Right forelimb (tissue), 1 donor: ENCODE measurements around the gene C19orf85.
"Not testable (repeated sequence)": the region's sequence is repeated elsewhere in the genome, so short reads cannot be mapped to it uniquely, and the experiment has no call there.

ENCODE experiments used
- DNase-seq: peaks from one replicate; pipeline ENCODE4 v3.0.0-alpha.2; 2018

The C19orf85 gene

DNA sequence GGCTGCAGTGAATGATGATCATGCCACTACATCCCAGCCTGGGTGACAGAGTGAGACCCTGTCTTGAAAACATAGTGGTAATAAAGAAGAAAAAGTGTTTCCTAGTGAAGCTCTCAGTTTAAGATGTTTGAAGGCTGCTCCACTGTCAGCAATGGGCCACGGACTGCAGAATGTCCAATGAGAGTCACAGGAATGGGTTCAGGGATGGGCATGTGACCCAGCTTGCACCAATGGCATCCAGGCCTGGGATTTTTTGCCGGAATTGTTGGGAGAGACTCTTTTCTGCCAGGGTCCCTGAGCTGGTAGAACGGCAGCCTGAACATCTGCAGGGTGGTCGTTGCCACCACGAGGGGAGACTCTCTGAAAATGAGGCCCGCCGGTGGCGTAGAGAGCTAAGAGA, 27.7 kb downstream of the C19orf85 start:
- no peak for DNase-seq

DNA sequence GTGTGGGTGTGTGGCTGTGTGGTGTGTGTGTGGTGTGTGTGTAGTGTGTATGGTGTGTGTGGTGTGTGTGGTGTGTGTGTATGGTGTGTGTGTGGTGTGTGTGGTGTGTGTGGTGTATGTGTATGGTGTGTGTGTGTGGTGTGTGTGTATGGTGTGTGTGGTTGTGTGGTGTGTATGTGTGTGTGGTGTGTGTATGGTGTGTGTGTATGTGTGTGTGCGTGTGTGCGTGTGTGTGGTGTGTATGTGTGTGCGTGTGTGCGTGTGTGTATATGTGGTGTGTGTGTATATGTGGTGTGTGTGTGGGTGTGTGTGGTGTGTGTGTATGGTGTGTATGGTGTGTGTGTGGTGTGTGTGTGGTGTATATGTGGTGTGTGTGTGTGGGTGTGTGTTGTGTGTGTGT, 29.5 kb downstream of the C19orf85 start:
- no peak for DNase-seq

DNA sequence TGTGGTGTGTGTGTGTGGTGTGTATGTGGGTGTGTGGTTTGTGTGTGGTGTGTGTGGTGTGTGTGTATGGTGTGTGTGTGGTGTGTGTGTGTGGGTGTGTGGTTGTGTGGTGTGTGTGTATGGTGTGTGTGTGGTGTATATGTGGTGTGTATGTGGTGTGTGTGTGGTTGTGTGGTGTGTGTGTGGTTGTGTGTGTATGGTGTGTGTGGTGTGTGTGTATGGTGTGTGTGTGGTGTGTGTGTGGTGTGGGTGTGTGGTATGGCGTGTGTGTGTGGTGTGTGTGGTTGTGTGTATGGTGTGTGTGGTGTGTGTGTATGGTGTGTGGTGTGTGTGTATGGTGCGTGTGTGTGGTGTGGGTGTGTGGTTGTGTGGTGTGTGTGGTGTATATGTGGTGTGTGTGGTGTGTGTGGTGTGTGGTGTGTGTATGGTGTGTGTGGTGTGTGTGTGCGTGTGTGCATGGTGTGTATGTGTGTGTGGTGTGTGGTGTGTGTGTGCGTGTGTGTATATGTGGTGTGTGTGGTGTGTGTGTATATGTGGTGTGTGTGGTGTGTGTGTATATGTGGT, 30.1 kb downstream of the C19orf85 start:
- DNase-seq = no peak

DNA sequence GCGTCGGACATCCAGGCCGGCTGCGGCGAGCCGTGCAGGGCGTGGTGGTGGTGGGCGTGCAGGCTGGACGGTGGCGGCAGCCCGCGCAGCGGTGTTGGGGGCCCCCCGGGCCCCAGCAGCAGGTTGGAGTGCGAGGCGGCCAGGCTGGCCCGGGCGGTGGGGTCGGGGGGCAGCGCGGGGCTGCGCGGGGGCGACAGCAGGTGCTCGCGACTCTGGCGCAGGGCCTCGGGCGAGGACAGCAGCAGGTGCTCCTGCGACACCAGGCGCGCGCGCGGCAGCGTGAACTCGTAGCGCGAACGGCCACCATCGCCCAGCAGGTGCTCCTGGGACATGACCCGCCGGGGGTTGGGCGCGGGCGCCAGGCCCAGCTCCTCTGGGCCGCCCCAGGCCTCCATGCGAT, 31.3 kb downstream of the C19orf85 start:
- no peak for DNase-seq

DNA sequence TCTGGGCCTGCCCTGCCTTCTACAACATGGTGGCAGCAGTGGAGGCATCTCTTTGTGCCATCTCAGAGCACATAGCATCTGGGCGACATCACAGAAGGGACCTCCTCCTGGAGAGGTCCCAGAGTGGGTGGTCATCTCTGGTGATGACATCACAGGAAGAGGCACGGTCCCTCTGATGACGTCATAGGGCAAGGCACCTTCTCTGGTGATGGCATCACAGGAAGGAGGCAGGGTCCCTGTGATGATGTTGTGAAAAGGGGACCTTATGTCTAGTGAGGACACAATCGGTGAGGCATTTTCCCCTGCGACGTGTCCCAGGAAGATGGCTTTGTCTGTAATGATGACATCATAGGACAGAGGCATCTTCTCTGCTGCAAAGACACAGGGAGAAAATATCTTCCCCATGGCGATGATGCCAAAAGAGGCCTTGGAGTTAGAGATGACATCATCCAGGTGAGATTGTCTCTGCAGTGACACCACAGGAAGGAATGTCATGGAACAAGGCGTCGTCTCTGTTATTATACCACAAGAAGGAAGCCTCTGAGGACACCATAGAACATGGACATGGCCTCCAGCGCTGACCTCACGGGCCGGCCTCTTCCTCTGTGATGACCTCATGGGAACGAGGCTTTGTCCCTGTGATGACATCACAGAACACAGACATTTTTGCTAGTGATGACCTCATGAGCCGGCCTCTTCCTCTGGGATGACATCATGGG, 32.2 kb downstream of the C19orf85 start:
- no peak for DNase-seq

DNA sequence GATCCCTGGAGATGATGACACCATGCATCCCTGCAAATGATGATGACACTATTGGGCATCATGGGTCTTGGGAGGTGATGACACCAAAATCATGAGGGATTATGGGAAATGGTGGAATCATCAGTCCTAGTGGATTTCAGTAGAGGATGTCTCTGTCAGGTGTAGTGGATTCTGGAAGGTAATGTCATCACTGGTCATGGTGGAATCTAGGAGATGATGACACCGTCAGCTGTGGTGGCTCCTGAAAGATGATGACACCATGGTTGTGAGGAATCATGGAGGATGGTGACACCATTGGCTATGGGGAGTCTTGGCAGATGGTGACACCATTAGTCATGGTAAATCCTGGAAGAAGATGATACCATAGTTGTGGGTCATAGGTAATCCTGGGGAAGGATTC, 33.4 kb downstream of the C19orf85 start:
- DNase-seq = no peak

DNA sequence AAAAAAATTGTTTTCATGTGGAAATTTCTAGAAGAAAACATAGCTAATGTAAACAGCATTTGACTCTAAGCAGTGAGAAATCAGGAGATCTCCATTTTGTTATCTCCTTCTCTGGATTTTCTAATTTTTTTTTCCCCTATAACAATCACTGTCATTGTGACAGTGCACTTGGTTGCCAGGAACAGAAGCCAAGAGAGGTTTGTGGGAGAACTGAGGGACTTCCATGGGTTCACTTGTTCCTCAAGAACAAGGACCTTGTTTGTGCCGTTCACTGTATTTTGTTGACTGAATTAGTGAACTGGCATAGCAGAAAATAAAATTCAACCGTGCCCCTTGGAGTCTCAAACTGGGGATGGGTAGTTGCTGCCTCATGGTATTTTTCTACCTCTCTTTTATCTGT, 38.5 kb downstream of the C19orf85 start:
- DNase-seq = no peak

DNA sequence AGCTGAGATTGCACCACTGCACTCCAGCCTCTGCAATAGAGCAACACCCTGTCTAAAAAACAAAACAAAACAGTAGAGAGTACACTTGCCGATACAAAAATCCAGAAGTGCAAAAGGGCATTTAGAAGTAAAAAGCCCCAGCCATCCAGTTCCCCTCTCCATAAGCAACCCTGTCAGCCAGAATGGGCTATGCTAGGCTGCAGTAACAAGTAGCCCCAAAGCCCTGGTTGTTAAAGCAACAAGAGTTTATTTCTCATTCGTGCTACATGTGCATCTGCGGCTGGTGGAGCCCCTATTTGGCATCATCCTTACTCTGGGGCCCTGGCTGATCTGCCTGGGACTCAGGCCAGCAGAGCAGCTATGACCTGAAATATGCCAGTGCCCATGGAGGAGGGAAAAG, 40.0 kb downstream of the C19orf85 start:
- no peak for DNase-seq

DNA sequence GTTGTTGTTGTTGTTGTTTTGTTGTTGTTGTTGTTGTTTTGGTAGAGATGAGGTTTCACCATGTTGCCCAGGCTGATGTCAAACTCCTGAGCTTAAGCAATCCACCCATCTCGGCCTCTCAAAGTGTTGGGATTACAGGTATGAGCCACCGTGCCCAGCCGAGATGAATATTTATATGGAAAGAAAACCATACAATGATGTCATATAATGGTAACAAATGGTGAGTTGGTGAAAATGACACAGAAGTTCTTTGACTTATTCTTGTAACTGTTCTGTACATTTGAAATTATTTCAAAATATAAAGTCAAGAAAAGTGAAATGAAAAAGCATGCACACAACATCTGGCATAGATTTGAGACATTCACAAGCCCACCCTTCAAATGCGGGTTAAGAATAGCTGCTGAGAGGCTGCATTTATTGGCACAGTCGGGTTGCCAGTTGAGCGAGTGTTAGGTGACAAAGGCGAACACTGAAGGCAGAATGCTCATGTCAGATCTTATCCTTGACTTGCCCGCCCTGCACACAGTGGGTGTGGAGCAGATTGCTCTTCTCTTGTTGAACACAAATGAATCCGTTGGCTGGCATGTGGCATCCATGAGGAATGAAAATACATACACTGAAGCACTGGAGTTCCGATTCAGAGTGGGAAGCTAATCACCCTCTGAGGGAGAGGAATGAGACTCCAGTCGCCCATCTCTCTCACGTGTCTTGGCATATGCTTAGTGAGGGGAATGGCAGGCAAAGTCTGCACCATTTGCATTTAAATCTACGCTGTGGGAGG, 41.1 kb downstream of the C19orf85 start:
- DNase-seq = no peak

DNA sequence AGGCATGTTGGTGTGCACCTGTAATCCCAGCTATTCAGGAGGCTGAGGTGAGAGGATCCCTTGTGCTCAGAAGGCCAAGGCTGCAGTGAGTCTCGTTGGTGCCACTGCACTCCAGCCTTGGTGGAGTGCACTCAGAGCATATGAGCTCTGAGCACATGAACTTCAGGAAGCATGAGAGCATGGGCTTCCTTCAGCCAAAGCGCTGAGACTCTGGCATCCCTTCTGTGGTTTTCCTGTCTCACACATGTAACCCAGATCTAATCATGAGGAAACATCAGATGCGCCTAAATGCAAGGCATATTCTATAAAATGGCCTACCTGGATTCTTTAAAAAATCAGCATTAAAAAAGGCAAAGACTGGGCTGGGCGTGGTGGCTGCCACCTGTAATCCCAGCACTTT, 43.3 kb downstream of the C19orf85 start:
- DNase-seq = not testable (repeated sequence)

DNA sequence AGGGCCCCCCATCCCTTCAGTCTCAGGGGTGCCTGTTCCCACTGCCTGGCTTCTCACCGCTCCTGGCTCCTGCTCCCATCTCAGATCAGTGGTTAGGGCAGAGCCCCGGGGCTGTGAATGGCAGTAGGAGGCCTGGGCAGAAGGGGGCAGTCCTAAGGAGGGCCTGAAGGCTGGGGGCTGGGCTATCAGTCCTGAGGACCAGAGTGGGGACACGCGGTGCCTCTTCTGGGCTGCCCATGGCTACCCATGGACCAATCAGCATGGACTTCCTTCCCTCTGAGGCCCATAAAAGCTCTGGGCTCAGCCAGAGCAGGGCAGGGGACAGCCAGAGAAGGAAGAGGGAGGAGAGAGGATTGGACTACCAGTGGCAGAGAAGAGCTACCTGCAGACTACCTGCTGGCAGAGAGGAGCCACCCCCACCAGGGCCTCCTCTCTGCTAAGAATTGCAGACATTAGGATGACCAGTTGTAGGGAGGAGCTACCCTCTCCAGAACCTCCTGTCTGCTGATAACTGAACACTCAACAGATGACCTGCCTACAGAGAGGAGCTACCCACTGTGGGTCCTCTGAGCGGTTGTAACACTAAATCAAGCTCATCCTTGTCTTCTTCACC, 44.8 kb downstream of the C19orf85 start:
- DNase-seq = no peak

DNA sequence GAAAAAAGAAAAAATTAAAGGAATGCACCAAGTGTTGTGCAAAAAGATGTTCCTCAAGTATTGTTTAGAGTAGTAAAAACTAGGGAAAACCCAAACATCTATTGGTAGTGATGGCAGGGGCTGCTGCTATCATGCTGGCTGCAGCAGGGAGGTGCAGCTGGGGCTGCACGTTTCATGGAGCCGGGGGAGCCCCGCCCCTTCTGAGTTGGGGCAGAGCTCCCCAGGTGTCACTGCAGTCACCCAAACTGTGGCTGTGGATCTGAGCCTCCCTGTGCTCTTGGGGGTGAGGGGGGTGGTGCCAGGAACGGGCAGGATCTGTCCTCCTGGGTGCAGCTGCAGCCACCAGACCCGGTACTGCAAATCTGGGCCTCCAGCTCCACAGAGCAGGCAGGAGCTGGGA, 45.4 kb downstream of the C19orf85 start:
- DNase-seq = no peak

DNA sequence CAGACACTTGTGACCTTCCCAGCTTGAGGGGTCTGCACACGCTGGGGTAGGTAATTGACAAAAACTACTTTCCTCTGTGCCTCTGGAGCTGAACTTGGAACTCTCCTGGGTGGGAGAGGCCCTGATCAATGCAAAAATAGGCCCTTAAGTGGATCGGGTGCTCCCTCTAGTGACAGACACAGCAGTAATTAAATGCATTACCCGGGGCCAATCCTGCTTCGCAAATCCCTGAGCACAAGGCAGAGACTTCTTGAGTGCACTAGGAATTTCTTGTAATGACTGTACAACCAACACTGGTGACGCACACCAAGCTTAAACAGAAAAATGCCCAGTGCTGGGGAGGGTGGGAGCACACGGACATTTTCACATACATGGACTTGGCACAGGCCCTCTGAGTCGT, 46.4 kb downstream of the C19orf85 start:
- peak; percentile 69 for DNase-seq
